HG03354 (cell line): Measurements from ENCODE around the gene AATF.

Source experiments
- ATAC-seq: cut with Tn5 transposase; IDR thresholded peaks from one replicate; pipeline ENCODE4 v1.9.1; 2021; ENCODE audit warnings: mild to moderate bottlenecking; ENCODE audit not compliant: unreplicated experiment, poor library complexity, severe bottlenecking

The AATF gene

GRCh38 chr17:36929851-36930582, 18.7 kb upstream of the AATF start:
- no peak for ATAC-seq

- no peak for ATAC-seq
These were observed 18.2 kb upstream of the AATF start for GRCh38 chr17:36930583-36930900.

GRCh38 chr17:36931096-36931696, 17.6 kb upstream of the AATF start:
- no peak for ATAC-seq

- ATAC-seq = no peak
These were observed 16.9 kb upstream of the AATF start for GRCh38 chr17:36931697-36932382.

GRCh38 chr17:36932383-36932693, 16.4 kb upstream of the AATF start:
- ATAC-seq = no peak

- no peak for ATAC-seq
These were observed 15.9 kb upstream of the AATF start for GRCh38 chr17:36932694-36933511.

- ATAC-seq = no peak
These were observed 15.1 kb upstream of the AATF start for GRCh38 chr17:36933512-36934143.

- ATAC-seq = no peak
These were observed 14.5 kb upstream of the AATF start for GRCh38 chr17:36934144-36934691.

- no peak for ATAC-seq
These were observed 13.8 kb upstream of the AATF start for GRCh38 chr17:36934692-36935630.

GRCh38 chr17:36935671-36936454, 12.9 kb upstream of the AATF start:
- ATAC-seq = no peak

GRCh38 chr17:36936455-36937000, 12.2 kb upstream of the AATF start:
- ATAC-seq = no peak

GRCh38 chr17:36937001-36937958, 11.5 kb upstream of the AATF start, which contains the start of gene LHX1:
Gene LHX1 (plus strand): TSS chr17:36937475. CDS start chr17:36938198, 723 bp downstream.
- no peak for ATAC-seq

- ATAC-seq = no peak
These were observed 10.7 kb upstream of the AATF start for GRCh38 chr17:36937959-36938565.

GRCh38 chr17:36938566-36939051, 10.1 kb upstream of the AATF start:
- no peak for ATAC-seq

- ATAC-seq = no peak
These were observed 9.5 kb upstream of the AATF start for GRCh38 chr17:36939052-36939801.
